ENCODE data around the gene COL6A6.

The COL6A6 gene

GRCh38 chr3:130516645-130517512, at the start of gene COL6A6:
COL6A6 (plus strand) TSS chr3:130517177; CDS start chr3:130560365, 43,188 bp downstream.
- no peak for DNase-seq (ENCODE audit: low read depth in 2 of 2)

- no peak for DNase-seq (ENCODE audit: low read depth in 2 of 2)
Measured at GRCh38 chr3:130468311-130468710, 48.7 kb upstream of the COL6A6 start.

GRCh38 chr3:130470126-130470525, 46.9 kb upstream of the COL6A6 start:
- DNase-seq (ENCODE audit: low read depth in 2 of 2): no peak

GRCh38 chr3:130473416-130473815, 43.6 kb upstream of the COL6A6 start:
- DNase-seq (ENCODE audit: low read depth in 2 of 2): no peak

- no peak for DNase-seq (ENCODE audit: low read depth in 2 of 2)
Measured at GRCh38 chr3:130480736-130481135, 36.2 kb upstream of the COL6A6 start.

GRCh38 chr3:130488288-130488687, 28.7 kb upstream of the COL6A6 start:
- DNase-seq (ENCODE audit: low read depth in 2 of 2): no peak

- no peak for DNase-seq (ENCODE audit: low read depth in 2 of 2)
Measured at GRCh38 chr3:130488769-130489450, 28.1 kb upstream of the COL6A6 start.

GRCh38 chr3:130490241-130490640, 26.7 kb upstream of the COL6A6 start:
- no peak for DNase-seq (ENCODE audit: low read depth in 2 of 2)

GRCh38 chr3:130491431-130491830, 25.5 kb upstream of the COL6A6 start:
- no peak for DNase-seq (ENCODE audit: low read depth in 2 of 2)

- no peak for DNase-seq (ENCODE audit: low read depth in 2 of 2)
Measured at GRCh38 chr3:130504701-130505100, 12.3 kb upstream of the COL6A6 start.

GRCh38 chr3:130506031-130506430, 10.9 kb upstream of the COL6A6 start:
- DNase-seq (ENCODE audit: low read depth in 2 of 2): no peak

GRCh38 chr3:130507746-130508145, 9.2 kb upstream of the COL6A6 start:
- no peak for DNase-seq (ENCODE audit: low read depth in 2 of 2)

- DNase-seq (ENCODE audit: low read depth in 2 of 2): no peak
Measured at GRCh38 chr3:130509008-130509407, 8.0 kb upstream of the COL6A6 start.

- DNase-seq (ENCODE audit: low read depth in 2 of 2): no peak
Measured at GRCh38 chr3:130514681-130515080, 2.3 kb upstream of the COL6A6 start.

GRCh38 chr3:130515755-130516154, 1.2 kb upstream of the COL6A6 start:
- no peak for DNase-seq (ENCODE audit: low read depth in 2 of 2)

- no peak for DNase-seq (ENCODE audit: low read depth in 2 of 2)
Measured at GRCh38 chr3:130517602-130518001, 625 bp downstream of the COL6A6 start.

- no peak for DNase-seq (ENCODE audit: low read depth in 2 of 2)
Measured at GRCh38 chr3:130519754-130520153, 2.8 kb downstream of the COL6A6 start.

GRCh38 chr3:130522399-130522798, 5.4 kb downstream of the COL6A6 start:
- DNase-seq (ENCODE audit: low read depth in 2 of 2): no peak

- no peak for DNase-seq (ENCODE audit: low read depth in 2 of 2)
Measured at GRCh38 chr3:130527426-130527825, 10.4 kb downstream of the COL6A6 start.

- no peak for DNase-seq (ENCODE audit: low read depth in 2 of 2)
Measured at GRCh38 chr3:130528120-130528519, 11.1 kb downstream of the COL6A6 start.

GRCh38 chr3:130529486-130530215, 12.7 kb downstream of the COL6A6 start:
- no peak for DNase-seq (ENCODE audit: low read depth in 2 of 2)

GRCh38 chr3:130533247-130533646, 16.3 kb downstream of the COL6A6 start:
- no peak for DNase-seq (ENCODE audit: low read depth in 2 of 2)

Data from stimulated activated CD4-positive, alpha-beta T cell treated with anti-CD3 and anti-CD28 coated beads, Interleukin-15, amount 100 ng/mL, for 48 hours (primary cell).